Fibroblast of skin of scalp (primary cell): ENCODE data around the gene EMID1.

ENCODE experiments used
- DNase-seq: peaks from one replicate; pipeline ENCODE4 v3.0.0-alpha.2; 2013

EMID1 gene

DNA sequence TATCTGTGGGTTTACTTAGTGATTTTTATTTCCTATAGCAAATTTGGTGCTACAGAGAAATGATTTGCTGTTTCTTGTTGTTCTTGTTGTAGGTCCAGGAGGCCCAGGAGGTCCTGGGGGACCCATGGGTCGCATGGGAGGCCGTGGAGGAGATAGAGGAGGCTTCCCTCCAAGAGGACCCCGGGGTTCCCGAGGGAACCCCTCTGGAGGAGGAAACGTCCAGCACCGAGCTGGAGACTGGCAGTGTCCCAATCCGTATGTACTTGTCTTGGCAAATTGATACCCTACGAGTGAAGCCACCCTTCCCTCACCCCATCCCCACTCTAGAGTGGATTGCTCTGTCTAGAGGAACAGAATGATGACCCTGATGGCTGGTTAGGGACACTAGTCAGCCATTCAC lies 92.9 kb downstream of the EMID1 start:
- no peak for DNase-seq

DNA sequence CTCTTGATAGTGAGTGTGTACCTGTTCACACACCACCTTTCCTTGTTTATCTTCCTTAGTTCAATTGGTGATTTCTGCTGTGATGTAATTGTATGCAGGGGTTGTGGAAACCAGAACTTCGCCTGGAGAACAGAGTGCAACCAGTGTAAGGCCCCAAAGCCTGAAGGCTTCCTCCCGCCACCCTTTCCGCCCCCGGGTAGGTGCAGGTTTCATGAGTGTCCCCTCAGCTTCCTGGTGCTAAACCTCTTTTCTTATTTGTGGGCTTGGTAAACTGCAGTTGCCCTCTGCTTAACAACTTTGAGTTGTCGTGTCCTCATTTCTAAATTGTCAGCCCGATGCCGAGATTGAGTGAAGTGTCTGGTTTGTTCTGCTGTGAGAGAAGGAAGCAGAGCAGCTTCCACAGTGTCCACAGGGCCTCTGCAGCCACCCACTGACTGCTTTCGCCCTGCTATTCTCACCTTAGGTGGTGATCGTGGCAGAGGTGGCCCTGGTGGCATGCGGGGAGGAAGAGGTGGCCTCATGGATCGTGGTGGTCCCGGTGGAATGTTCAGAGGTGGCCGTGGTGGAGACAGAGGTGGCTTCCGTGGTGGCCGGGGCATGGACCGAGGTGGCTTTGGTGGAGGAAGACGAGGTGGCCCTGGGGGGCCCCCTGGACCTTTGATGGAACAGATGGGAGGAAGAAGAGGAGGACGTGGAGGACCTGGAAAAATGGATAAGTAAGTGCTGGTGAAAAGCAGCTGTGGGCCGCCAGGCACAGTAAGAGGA lies 93.6 kb downstream of the EMID1 start:
- no peak for DNase-seq

DNA sequence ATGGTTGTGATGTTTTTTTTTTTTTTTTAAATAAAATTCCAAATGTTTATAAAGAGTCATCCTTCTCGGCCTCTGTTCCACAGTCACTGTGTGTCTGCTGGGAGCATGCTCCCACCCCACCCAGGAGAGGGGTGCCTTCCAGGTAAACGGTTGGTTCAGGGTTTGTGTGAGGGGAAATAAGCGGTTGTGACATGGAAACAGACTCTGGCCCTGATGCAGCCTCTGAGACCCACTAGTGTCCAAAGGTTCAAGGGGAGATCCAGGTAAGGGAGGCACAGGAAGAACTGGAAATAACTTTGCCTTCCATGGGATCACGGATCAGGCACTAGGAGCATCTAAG lies 94.7 kb downstream of the EMID1 start:
- no peak for DNase-seq

DNA sequence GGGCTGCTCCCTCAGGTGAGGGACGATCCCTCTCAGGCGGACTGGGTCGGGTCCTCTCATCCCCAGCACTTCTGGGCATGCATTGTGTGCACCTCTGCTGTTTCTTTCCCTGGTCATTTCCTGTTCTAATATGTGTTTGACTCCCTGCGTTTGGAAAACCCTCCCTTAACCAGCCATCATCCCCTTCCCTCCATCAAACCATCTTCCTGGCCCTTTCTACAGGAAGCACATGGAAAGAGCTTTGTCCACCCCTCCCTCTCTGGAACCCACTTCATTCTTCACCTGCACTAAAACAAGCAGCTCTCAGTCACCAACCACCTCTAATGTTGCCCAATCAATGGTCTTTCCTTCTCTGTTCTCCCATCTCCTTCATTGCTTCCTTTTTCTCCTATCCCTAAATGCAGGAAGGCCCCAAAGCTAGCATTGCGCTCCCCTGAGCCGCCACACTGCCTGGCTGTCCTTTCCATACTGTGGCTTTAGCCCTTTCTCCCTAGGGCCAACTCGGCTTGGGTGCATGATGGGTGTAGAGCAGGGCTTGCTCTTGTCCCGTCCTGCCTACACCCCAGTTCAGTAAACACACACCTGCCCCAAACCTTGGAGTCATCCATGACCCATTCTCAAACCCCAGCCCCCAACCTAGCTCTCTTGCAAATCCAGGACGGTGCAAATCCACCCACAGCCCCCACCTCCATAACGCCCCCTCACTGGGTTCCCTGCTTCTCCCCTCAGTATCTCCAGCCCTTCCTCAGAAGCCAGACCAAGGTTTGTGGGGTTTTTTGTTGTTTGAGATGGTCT lies 95.3 kb downstream of the EMID1 start:
- DNase-seq, result no peak

DNA sequence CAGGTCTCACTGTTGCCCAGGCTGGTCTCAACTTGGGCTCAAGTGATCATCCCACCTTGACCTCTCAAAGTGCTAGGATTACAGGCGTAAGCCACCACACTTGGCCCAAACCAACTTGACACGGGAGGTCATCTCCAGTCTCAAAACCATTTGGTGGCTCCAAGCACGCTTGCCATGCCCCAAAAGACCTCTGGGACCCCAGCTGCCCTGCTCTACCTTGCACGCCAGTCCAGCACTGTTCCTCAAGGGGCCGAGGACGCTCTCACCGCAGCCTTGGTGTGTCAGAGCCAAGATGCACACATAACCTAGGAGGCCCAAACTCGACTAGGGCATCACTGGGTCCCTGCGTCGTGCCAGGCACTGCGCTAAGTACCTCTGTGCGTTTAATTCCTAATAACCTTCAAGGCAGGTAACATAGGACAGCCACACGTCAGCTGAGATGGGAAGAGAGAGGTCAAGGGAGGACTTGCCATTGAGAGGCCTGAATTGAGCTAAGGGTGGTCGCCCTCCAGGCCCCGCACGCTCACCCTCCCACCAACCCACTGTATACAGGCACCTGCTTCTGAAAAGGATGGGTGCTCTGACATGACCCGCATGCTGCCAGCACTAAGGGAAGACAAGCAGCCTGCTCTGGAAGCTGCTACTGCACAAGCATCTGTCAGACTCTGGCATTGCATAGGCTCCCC lies 96.2 kb downstream of the EMID1 start:
- no peak for DNase-seq

DNA sequence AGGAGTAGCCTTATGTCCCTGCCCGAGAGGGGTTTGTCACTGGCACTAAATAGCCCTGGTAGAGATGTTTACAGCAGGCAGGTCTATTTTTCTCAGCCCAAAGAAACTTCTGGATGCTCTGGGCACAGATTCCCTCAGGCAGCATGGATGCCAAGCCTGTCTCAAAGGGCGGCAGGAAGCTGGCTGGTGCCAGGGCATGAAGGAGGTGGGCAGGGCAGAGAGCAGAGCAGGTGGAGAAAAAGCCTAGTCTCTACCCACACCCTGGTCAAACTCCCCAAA lies 96.6 kb downstream of the EMID1 start:
- no peak for DNase-seq

DNA sequence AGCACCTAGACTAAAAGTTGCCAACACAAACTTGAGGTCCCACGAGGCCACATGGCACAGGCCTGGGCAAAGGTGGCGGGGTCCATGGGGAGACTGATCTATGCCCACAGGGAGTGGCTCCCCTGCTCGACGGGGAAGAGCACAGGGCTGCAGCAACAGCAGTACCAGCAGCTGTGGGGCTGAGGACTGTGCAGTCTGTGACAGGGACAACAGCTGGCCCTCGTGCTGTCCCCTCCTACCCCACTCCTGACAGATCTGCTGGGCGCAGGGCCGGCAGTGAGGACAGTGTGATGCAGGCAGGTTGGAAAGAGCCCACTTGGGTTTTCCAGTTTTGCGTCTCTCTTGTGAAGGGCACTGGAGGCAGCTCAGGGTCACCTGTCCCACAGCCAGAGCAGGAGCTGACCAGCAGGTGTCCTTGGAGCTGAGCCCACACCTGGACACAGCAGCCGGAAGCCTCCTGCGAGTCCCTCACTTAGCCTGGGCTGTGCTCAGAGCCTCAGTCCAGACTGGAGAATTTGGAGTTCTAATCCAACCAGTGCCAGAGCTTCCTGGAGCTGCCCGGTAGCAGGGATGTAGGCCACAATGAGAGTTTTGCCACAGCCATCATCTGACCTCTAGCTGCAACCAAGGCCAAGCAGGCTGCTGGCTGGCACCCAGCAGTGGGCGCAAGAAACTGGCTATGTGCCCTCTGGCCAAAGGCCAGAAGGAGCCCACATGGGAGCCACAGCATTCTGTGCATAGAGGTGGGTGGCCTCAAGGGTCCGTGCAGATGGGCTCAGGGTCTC lies 97.2 kb downstream of the EMID1 start:
- DNase-seq, result no peak

DNA sequence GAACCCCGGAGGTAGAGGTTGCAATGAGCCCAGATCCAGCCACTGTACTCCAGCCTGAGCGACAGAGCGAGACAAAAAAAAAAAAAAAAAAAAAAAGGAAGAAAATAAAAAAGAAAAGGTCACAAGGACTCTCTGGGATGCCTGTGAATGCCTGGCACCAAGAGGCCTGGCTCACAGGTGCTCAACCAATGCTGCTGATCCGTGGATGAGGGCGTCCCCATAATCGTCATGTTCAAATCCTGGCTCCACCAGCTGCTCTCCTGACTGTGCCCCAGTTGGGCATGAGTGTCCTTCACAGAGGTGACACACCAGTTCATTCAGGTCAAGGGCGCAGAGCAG lies 100.1 kb downstream of the EMID1 start:
- DNase-seq, result no peak

DNA sequence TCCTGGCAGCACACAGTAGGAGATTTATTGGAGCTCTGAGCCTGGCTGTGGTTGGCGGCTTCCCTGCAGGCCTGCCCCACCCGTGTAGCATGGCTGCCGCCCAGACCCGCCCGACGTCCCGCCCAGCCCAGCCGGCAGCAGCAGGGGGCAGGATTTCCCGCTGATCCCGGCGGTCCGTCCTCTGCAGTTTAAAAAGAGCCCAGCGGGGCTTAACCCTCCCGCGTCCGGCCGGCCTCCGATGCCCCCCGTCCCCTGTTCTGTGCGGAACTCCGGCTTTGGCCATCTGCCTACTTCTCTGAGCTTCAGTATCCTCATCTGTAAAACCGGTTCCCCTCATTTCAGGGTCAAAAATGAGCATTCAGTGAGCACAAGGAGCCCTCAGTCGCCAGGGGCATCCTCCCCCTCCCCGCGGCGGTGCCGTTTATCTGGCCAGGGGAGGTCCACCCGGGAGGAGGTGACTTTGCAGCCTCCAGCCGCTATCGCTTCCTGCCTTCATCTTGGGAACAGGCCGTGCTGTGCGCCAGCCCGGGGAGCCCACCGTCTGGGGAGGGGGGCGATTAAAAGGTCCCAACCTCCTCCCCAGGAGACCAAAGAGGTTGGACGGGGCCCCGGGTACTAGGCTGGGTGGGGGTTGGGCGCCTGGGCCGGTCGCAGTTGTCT lies 100.6 kb downstream of the EMID1 start, which contains the start of gene GAS2L1:
Gene GAS2L1 (plus strand): TSS at position 476 of the 660 bp plus-strand sequence. CDS start 1,456 bp downstream, outside the sequence.
- DNase-seq, result peak; percentile 83

DNA sequence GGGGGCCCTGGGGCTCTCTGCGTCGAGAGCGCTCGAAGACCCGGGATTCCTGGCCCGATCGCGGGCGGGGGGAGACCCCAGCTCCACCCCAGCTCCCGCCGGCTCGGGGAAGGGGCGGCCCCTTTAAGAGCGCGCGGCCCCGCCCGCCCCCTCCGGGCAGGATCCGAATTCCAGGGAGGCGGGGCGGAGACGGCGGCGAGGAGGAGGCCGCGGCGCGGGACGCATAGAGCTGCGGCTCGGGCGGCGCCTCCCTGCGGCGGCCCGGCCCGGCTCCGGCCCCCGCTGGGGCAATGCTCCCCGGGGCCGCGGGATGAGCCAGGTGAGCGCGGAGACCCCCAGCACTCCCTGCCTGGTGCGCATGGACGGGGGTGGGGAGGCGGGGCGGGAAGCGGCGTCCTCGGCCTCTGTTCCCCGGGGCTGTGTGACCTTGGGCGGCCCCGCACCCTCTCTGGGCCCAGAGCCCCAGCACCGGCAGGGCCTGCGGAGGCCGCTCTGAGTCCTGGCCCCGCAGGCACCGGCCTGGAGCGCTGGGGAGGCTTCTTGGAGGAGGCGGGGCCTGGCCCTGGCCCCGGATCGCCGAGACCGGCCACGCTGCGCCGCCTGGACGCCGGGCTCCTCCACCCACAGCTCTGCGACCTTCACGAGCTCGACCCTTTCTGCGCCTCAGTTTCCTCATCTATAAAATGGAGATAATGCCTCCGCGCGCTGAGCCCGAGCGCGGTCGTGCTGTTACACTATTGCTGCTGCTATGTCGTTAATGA lies 101.3 kb downstream of the EMID1 start:
- DNase-seq, result peak; percentile 82

DNA sequence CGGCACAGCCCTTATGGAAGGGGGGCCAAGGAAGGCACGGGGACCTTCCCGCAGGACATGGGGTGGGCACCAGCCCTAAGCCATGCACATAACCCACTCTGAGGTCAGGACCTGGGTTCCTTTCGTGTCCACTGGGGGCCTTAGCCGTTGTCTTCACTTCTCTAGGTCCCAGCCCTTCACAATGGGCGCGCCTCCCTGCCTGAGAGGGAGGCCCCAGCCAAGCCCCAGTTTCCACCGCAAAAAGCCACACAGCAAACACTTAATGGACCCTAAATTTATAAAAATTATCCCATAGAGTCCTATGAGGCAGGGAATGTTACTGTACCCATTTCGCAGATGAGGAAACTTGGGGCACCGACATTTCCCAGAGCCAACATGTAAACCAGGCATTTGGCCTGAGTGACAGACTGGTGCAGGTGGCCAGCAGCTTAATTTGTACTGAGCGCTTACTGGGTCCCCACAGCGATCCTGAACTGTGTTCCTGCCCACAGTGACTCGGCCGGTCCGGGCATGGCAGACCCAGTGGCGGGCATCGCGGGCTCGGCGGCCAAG lies 102.0 kb downstream of the EMID1 start:
- no peak for DNase-seq

DNA sequence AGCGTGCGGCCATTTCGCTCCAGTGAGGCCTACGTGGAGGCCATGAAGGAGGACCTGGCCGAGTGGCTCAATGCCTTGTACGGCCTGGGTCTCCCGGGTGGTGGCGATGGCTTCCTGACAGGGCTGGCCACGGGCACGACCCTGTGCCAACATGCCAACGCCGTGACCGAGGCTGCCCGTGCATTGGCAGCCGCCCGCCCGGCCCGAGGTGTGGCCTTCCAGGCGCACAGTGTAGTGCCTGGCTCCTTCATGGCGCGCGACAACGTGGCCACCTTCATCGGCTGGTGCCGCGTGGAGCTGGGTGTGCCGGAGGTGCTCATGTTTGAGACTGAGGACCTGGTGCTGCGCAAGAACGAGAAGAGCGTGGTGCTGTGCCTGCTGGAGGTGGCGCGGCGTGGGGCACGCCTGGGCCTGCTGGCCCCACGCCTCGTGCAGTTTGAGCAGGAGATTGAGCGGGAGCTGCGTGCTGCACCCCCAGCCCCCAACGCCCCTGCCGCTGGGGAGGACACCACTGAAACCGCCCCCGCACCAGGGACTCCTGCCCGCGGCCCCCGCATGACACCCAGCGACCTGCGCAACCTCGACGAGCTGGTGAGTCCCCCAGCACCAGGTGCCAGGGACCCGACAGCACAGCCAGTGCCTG lies 102.6 kb downstream of the EMID1 start:
- DNase-seq, result no peak

DNA sequence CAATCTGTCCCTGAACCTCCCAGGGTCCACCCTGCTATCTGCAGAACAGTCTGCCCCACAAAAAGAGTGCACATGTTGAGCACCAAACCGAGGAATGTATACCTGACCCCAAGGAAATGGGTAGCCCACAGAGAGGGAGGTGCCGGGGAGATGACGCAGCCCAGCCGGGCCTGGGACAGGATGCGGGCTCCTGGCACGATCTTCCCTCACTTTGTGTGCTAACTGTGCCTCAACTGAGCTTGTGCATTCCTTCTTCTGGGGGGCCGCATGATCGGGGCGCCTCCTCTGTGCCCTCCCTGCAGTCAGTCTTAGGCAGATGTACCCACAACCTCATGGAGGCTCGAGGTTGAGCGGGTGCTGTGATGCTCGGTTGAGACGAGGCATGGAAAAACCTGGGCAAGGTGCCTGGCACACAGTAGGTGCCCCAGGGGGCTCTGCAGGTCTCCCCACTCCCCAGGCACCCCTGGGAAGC lies 103.1 kb downstream of the EMID1 start:
- peak; percentile 39 for DNase-seq
